HG03354 (cell line): ENCODE measurements around the gene PSPH.
A peak's percentile ranks its signal among the peaks of the same experiment; 100 is the strongest.
"Not testable (repeated sequence)": the region's sequence is repeated elsewhere in the genome, so short reads cannot be mapped to it uniquely, and the experiment has no call there.

ENCODE experiments used
- ATAC-seq: cut with Tn5 transposase; IDR thresholded peaks from one replicate; pipeline ENCODE4 v1.9.1; 2021; ENCODE audit warnings: mild to moderate bottlenecking; ENCODE audit not compliant: unreplicated experiment, poor library complexity, severe bottlenecking

PSPH gene

GRCh38 chr7:56051339-56052191 lies at the start of gene PSPH, which contains the start of gene CCT6A:
Gene PSPH (minus strand): TSS chr7:56051444. CDS start chr7:56021212, 30,232 bp downstream.
Gene CCT6A (plus strand): TSS chr7:56051765. CDS start chr7:56051849, 84 bp downstream.
- peak; percentile 96 for ATAC-seq

GRCh38 chr7:56099653-56100052 lies 48.4 kb upstream of the PSPH start:
- ATAC-seq, result no peak

GRCh38 chr7:56098187-56099008 lies 47.2 kb upstream of the PSPH start:
- not testable (repeated sequence) for ATAC-seq

GRCh38 chr7:56097700-56098099 lies 46.5 kb upstream of the PSPH start:
- ATAC-seq, result no peak

GRCh38 chr7:56092789-56093531 lies 41.7 kb upstream of the PSPH start, which contains the start of gene PHKG1:
Gene PHKG1 (minus strand): TSS chr7:56092952. CDS start chr7:56088941, 4,011 bp downstream.
- ATAC-seq, result no peak

- ATAC-seq, result not testable (repeated sequence)
These were observed 41.1 kb upstream of the PSPH start for GRCh38 chr7:56092388-56092787.

- ATAC-seq, result no peak
These were observed 40.3 kb upstream of the PSPH start for GRCh38 chr7:56091591-56091990.

- no peak for ATAC-seq
These were observed 36.2 kb upstream of the PSPH start for GRCh38 chr7:56087445-56087844.

GRCh38 chr7:56086761-56087160 lies 35.5 kb upstream of the PSPH start:
- ATAC-seq, result no peak

GRCh38 chr7:56083150-56083785 lies 32.0 kb upstream of the PSPH start:
- no peak for ATAC-seq

GRCh38 chr7:56081626-56082340 lies 30.5 kb upstream of the PSPH start:
- no peak for ATAC-seq

- ATAC-seq, result not testable (repeated sequence)
These were observed 29.6 kb upstream of the PSPH start for GRCh38 chr7:56080726-56081435.

GRCh38 chr7:56079450-56080185 lies 28.4 kb upstream of the PSPH start:
- ATAC-seq, result no peak

GRCh38 chr7:56078196-56078595 lies 27.0 kb upstream of the PSPH start:
- ATAC-seq, result no peak

- no peak for ATAC-seq
These were observed 26.4 kb upstream of the PSPH start for GRCh38 chr7:56077681-56078080.

- peak; percentile 94 for ATAC-seq
These were observed 23.1 kb upstream of the PSPH start for GRCh38 chr7:56074371-56074791.

- not testable (repeated sequence) for ATAC-seq
These were observed 15.1 kb upstream of the PSPH start for GRCh38 chr7:56066376-56066775.
